ELR (cell line): ENCODE measurements around the gene ANXA11.
"Not testable (repeated sequence)": the region's sequence is repeated elsewhere in the genome, so short reads cannot be mapped to it uniquely, and the experiment has no call there.

Experiments used
- DNase-seq: peaks from one replicate; pipeline ENCODE4 v3.0.0-alpha.2; 2015; ENCODE audit warnings: low read depth

ANXA11 gene

GRCh38 chr10:80207768-80208370 lies 2.5 kb upstream of the ANXA11 start:
- no peak for DNase-seq

GRCh38 chr10:80206277-80206655 lies 929 bp upstream of the ANXA11 start:
- no peak for DNase-seq

GRCh38 chr10:80204677-80205476 lies 460 bp downstream of the ANXA11 start:
- peak; percentile 52 for DNase-seq

- peak; percentile 41 for DNase-seq
These were observed 1.3 kb downstream of the ANXA11 start for GRCh38 chr10:80203835-80204676.

GRCh38 chr10:80202934-80203834 lies 2.2 kb downstream of the ANXA11 start:
- peak; percentile 88 for DNase-seq

- DNase-seq, result not testable (repeated sequence)
These were observed 2.8 kb downstream of the ANXA11 start for GRCh38 chr10:80202530-80202929.

GRCh38 chr10:80201608-80202141 lies 3.7 kb downstream of the ANXA11 start:
- no peak for DNase-seq

- DNase-seq, result no peak
These were observed 4.7 kb downstream of the ANXA11 start for GRCh38 chr10:80200687-80201086.

- no peak for DNase-seq
These were observed 5.1 kb downstream of the ANXA11 start for GRCh38 chr10:80200259-80200658.

GRCh38 chr10:80199828-80200227 lies 5.5 kb downstream of the ANXA11 start:
- peak; percentile 65 for DNase-seq

GRCh38 chr10:80197972-80198916 lies 7.1 kb downstream of the ANXA11 start:
- no peak for DNase-seq

- no peak for DNase-seq
These were observed 8.4 kb downstream of the ANXA11 start for GRCh38 chr10:80196950-80197315.

- peak; percentile 49 for DNase-seq
These were observed 8.9 kb downstream of the ANXA11 start for GRCh38 chr10:80196270-80196949.

- no peak for DNase-seq
These were observed 10.2 kb downstream of the ANXA11 start for GRCh38 chr10:80195046-80195574.

GRCh38 chr10:80194373-80195045 lies 10.8 kb downstream of the ANXA11 start:
- DNase-seq, result no peak

GRCh38 chr10:80192553-80192952 lies 12.8 kb downstream of the ANXA11 start:
- DNase-seq, result no peak

- DNase-seq, result no peak
These were observed 13.6 kb downstream of the ANXA11 start for GRCh38 chr10:80191589-80192270.

- DNase-seq, result no peak
These were observed 16.6 kb downstream of the ANXA11 start for GRCh38 chr10:80188713-80189112.
